ENCODE results near the gene RSBN1L. TPM values are rescaled to one million over a fixed set of nuclear protein-coding genes. Genes with fewer than 3 reads are reported as not detected.

Gene RSBN1L
- total RNA-seq, 5 donors from 2014 or later (not counting 1 experiment from before 2014, with no cell fraction given) = 27.1 to 35.9 (median 32.4) TPM

GRCh38 chr7:77729574-77730348 lies 33.5 kb downstream of the RSBN1L start:
- CTCF ChIA-PET = interaction anchor here in 1 of 2 donors (0.7 kb wide), 1 partner anchor 26 kb away, joined by 3 read pairs; no protein-coding TSS in a partner anchor
- POLR2A ChIA-PET = interaction anchor here in 1 of 2 donors (0.6 kb wide), 3 partner anchors 16 to 359 kb away, joined by 3 to 15 read pairs (median 4); no protein-coding TSS in a partner anchor

GRCh38 chr7:77731716-77732115 lies 35.5 kb downstream of the RSBN1L start:
- Mint-ChIP-seq H3K27ac (no peak overlapping the region), H3K4me1 (peaks cover 69 to 71% (median 71%) of the 10 kb centered on the region in 3 donors), H3K9me3 (no peaks in the 10 kb centered on the region), H3K27me3 (no peaks in the 10 kb centered on the region), H3K4me3 (no peak overlapping the region), H3K36me3 (peaks cover 8% of the 10 kb centered on the region)
- POLR2A ChIA-PET = interaction anchor here in 1 of 2 donors (0.6 kb wide), 1 partner anchor 11 kb away, joined by 13 read pairs; no protein-coding TSS in a partner anchor
- H3K9me3 ChIP-seq = no peaks in the 10 kb centered on the region
- H3K4me3 ChIP-seq (ENCODE audit: control insufficient read depth in 1 of 2, extremely low read depth in 1 of 2, low read length in 1 of 2) = no peak overlapping the region
- H3K4me1 ChIP-seq (ENCODE audit: control insufficient read depth in 1 of 2, extremely low read depth in 1 of 2, insufficient read depth in 2 of 2, low read length in 2 of 2) = peaks cover 12 to 40% of the 10 kb centered on the region in 2 experiments
- no peak overlapping the region for H3K27ac ChIP-seq (ENCODE audit: low read length)
- no peaks in the 10 kb centered on the region for H3K27me3 ChIP-seq (replicated peaks in 1 of 2; ENCODE audit: control insufficient read depth in 2 of 2, extremely low read depth in 1 of 2, insufficient read depth in 2 of 2, low read length in 1 of 2)
- CTCF ChIA-PET = no interaction called here
- DNase-seq (no peak), ATAC-seq (replicated peaks in 1 of 4) (no peak)
- no CpG with 5 or more reads among the region's 1 CpG for WGBS (ENCODE audit: insufficient coverage)
- H3K36me3 ChIP-seq (ENCODE audit: control insufficient read depth in 2 of 2, extremely low read depth in 1 of 2, insufficient read depth in 1 of 2, low read length in 1 of 2) = no peaks in the 10 kb centered on the region

More at GRCh38 chr7:77729574-77730348, 33.5 kb downstream of the RSBN1L start:
- no peak overlapping the region for H3K4me3 ChIP-seq (ENCODE audit: control insufficient read depth in 1 of 2, extremely low read depth in 1 of 2, low read length in 1 of 2)
- peaks cover 4% of the 10 kb centered on the region for H3K36me3 Mint-ChIP-seq
- peak overlapping the region in 1 of 3 donors; percentile 1 for H3K4me3 Mint-ChIP-seq
- no peaks in the 10 kb centered on the region for H3K9me3 Mint-ChIP-seq
- no peaks in the 10 kb centered on the region for H3K27me3 ChIP-seq (replicated peaks in 1 of 2; ENCODE audit: control insufficient read depth in 2 of 2, extremely low read depth in 1 of 2, insufficient read depth in 2 of 2, low read length in 1 of 2)
- peak overlapping the region; percentile 36 to 51 for H3K27ac Mint-ChIP-seq
- peaks cover 12 to 43% of the 10 kb centered on the region in 2 experiments for H3K4me1 ChIP-seq (ENCODE audit: control insufficient read depth in 1 of 2, extremely low read depth in 1 of 2, insufficient read depth in 2 of 2, low read length in 2 of 2)
- DNase-seq (no peak), ATAC-seq (replicated peaks in 1 of 4) (no peak)
- no peak overlapping the region for H3K27ac ChIP-seq (ENCODE audit: low read length)
- no CpG with 5 or more reads among the region's 3 CpGs for WGBS (ENCODE audit: insufficient coverage)
- no peaks in the 10 kb centered on the region for H3K36me3 ChIP-seq (ENCODE audit: control insufficient read depth in 2 of 2, extremely low read depth in 1 of 2, insufficient read depth in 1 of 2, low read length in 1 of 2)
- H3K27me3 Mint-ChIP-seq = no peaks in the 10 kb centered on the region
- H3K4me1 Mint-ChIP-seq = peaks cover 65 to 69% (median 69%) of the 10 kb centered on the region in 3 donors
- H3K9me3 ChIP-seq = no peaks in the 10 kb centered on the region

GRCh38 chr7:77734659-77735421 lies 38.6 kb downstream of the RSBN1L start:
- ChIA-PET POLR2A (no interaction called here), CTCF (no interaction called here)
- Histone ChIP-seq H3K27me3 (replicated peaks in 1 of 2; ENCODE audit: control insufficient read depth in 2 of 2, extremely low read depth in 1 of 2, insufficient read depth in 2 of 2, low read length in 1 of 2) (no peaks in the 10 kb centered on the region), H3K9me3 (no peaks in the 10 kb centered on the region), H3K4me1 (ENCODE audit: control insufficient read depth in 1 of 2, extremely low read depth in 1 of 2, insufficient read depth in 2 of 2, low read length in 2 of 2) (peaks cover 0 to 16% of the 10 kb centered on the region in 2 experiments), H3K36me3 (ENCODE audit: control insufficient read depth in 2 of 2, extremely low read depth in 1 of 2, insufficient read depth in 1 of 2, low read length in 1 of 2) (peaks cover 6 to 8% of the 10 kb centered on the region in 2 donors), H3K4me3 (ENCODE audit: control insufficient read depth in 1 of 2, extremely low read depth in 1 of 2, low read length in 1 of 2) (no peak overlapping the region), H3K27ac (ENCODE audit: low read length) (no peak overlapping the region)
- H3K27ac Mint-ChIP-seq = no peak overlapping the region
- 92% methylated on average over 6 of the region's 9 CpGs for WGBS (ENCODE audit: insufficient coverage)
- ATAC-seq (replicated peaks in 1 of 4) (no peak), DNase-seq (no peak)
- no peaks in the 10 kb centered on the region for H3K9me3 Mint-ChIP-seq
- H3K27me3 Mint-ChIP-seq = no peaks in the 10 kb centered on the region
- H3K4me1 Mint-ChIP-seq = peaks cover 40 to 45% (median 44%) of the 10 kb centered on the region in 3 donors
- peaks cover 27% of the 10 kb centered on the region for H3K36me3 Mint-ChIP-seq
- no peak overlapping the region for H3K4me3 Mint-ChIP-seq

GRCh38 chr7:77735457-77735856 lies 39.2 kb downstream of the RSBN1L start:
- CTCF ChIA-PET = interaction anchor here in 1 of 2 donors (0.6 kb wide), 1 partner anchor 1374 kb away, joined by 3 read pairs; no protein-coding TSS in a partner anchor
- Histone ChIP-seq H3K27me3 (replicated peaks in 1 of 2; ENCODE audit: control insufficient read depth in 2 of 2, extremely low read depth in 1 of 2, insufficient read depth in 2 of 2, low read length in 1 of 2) (no peaks in the 10 kb centered on the region), H3K36me3 (ENCODE audit: control insufficient read depth in 2 of 2, extremely low read depth in 1 of 2, insufficient read depth in 1 of 2, low read length in 1 of 2) (peaks cover 6 to 8% of the 10 kb centered on the region in 2 donors), H3K4me1 (ENCODE audit: control insufficient read depth in 1 of 2, extremely low read depth in 1 of 2, insufficient read depth in 2 of 2, low read length in 2 of 2) (peaks cover 0 to 16% of the 10 kb centered on the region in 2 experiments), H3K9me3 (no peaks in the 10 kb centered on the region), H3K4me3 (ENCODE audit: control insufficient read depth in 1 of 2, extremely low read depth in 1 of 2, low read length in 1 of 2) (no peak overlapping the region), H3K27ac (ENCODE audit: low read length) (no peak overlapping the region)
- H3K27me3 Mint-ChIP-seq = no peaks in the 10 kb centered on the region
- H3K9me3 Mint-ChIP-seq = no peaks in the 10 kb centered on the region
- ATAC-seq (replicated peaks in 1 of 4) (no peak), DNase-seq (no peak)
- peak overlapping the region in 1 of 2 donors; percentile 29 for H3K27ac Mint-ChIP-seq
- POLR2A ChIA-PET = no interaction called here
- no CpG with 5 or more reads among the region's 1 CpG for WGBS (ENCODE audit: insufficient coverage)
- peaks cover 23% of the 10 kb centered on the region for H3K36me3 Mint-ChIP-seq
- H3K4me3 Mint-ChIP-seq = no peak overlapping the region
- peaks cover 33 to 42% (median 41%) of the 10 kb centered on the region in 3 donors for H3K4me1 Mint-ChIP-seq

GRCh38 chr7:77736991-77737390 lies 40.7 kb downstream of the RSBN1L start:
- no peaks in the 10 kb centered on the region for H3K9me3 ChIP-seq
- 97% methylated on average over 4 of the region's 5 CpGs for WGBS (ENCODE audit: insufficient coverage)
- peaks cover 6 to 10% of the 10 kb centered on the region in 2 donors for H3K36me3 ChIP-seq (ENCODE audit: control insufficient read depth in 2 of 2, extremely low read depth in 1 of 2, insufficient read depth in 1 of 2, low read length in 1 of 2)
- peaks cover 0 to 16% of the 10 kb centered on the region in 2 experiments for H3K4me1 ChIP-seq (ENCODE audit: control insufficient read depth in 1 of 2, extremely low read depth in 1 of 2, insufficient read depth in 2 of 2, low read length in 2 of 2)
- no peak overlapping the region for H3K27ac Mint-ChIP-seq
- no peak for DNase-seq
- H3K27me3 ChIP-seq (replicated peaks in 1 of 2; ENCODE audit: control insufficient read depth in 2 of 2, extremely low read depth in 1 of 2, insufficient read depth in 2 of 2, low read length in 1 of 2) = no peaks in the 10 kb centered on the region
- peaks cover 18 to 28% (median 25%) of the 10 kb centered on the region in 3 donors for H3K4me1 Mint-ChIP-seq
- H3K4me3 ChIP-seq (ENCODE audit: control insufficient read depth in 1 of 2, extremely low read depth in 1 of 2, low read length in 1 of 2) = no peak overlapping the region
- no peak overlapping the region for H3K27ac ChIP-seq (ENCODE audit: low read length)
- H3K9me3 Mint-ChIP-seq = no peaks in the 10 kb centered on the region
- no peak overlapping the region for H3K4me3 Mint-ChIP-seq
- H3K27me3 Mint-ChIP-seq = no peaks in the 10 kb centered on the region
- H3K36me3 Mint-ChIP-seq = peaks cover 23% of the 10 kb centered on the region
- ChIA-PET CTCF (interaction anchor here in 1 of 2 donors (0.5 kb wide), 1 partner anchor 57 kb away, joined by 3 read pairs; no protein-coding TSS in a partner anchor), POLR2A (no interaction called here)
- ATAC-seq (replicated peaks in 1 of 4) = no peak

- no peak for ATAC-seq (replicated peaks in 1 of 4)
These were observed 42.1 kb downstream of the RSBN1L start for GRCh38 chr7:77738382-77738781.

More at GRCh38 chr7:77738382-77738781, 42.1 kb downstream of the RSBN1L start:
- no peak overlapping the region for H3K27ac ChIP-seq (ENCODE audit: low read length)
- H3K27ac Mint-ChIP-seq = no peak overlapping the region
- no peaks in the 10 kb centered on the region for H3K9me3 Mint-ChIP-seq
- H3K4me3 Mint-ChIP-seq = no peak overlapping the region
- peaks cover 23% of the 10 kb centered on the region for H3K36me3 Mint-ChIP-seq
- H3K4me1 Mint-ChIP-seq = peaks cover 5 to 18% (median 18%) of the 10 kb centered on the region in 3 donors
- DNase-seq = no peak
- 100% methylated on average over 1 of the region's 1 CpG for WGBS (ENCODE audit: insufficient coverage)
- ChIA-PET CTCF (no interaction called here), POLR2A (no interaction called here)
- H3K36me3 ChIP-seq (ENCODE audit: control insufficient read depth in 2 of 2, extremely low read depth in 1 of 2, insufficient read depth in 1 of 2, low read length in 1 of 2) = peaks cover 6 to 16% of the 10 kb centered on the region in 2 donors
- H3K27me3 ChIP-seq (replicated peaks in 1 of 2; ENCODE audit: control insufficient read depth in 2 of 2, extremely low read depth in 1 of 2, insufficient read depth in 2 of 2, low read length in 1 of 2) = no peaks in the 10 kb centered on the region
- H3K4me3 ChIP-seq (ENCODE audit: control insufficient read depth in 1 of 2, extremely low read depth in 1 of 2, low read length in 1 of 2) = no peak overlapping the region
- peaks cover 0 to 9% of the 10 kb centered on the region in 2 experiments for H3K4me1 ChIP-seq (ENCODE audit: control insufficient read depth in 1 of 2, extremely low read depth in 1 of 2, insufficient read depth in 2 of 2, low read length in 2 of 2)
- H3K27me3 Mint-ChIP-seq = no peaks in the 10 kb centered on the region
- H3K9me3 ChIP-seq = no peaks in the 10 kb centered on the region

All from T-cell (primary cell).